ENCODE data around the gene ACACB.

GRCh38 chr12:109113661-109114321 is 2.6 kb upstream of the ACACB start:
- no peak for TF ChIP-seq CTCF (IDR thresholded peaks at IDR 0.05)
- no peak for TF ChIP-seq POLR2A (IDR thresholded peaks at IDR 0.05)

Data from esophagus squamous epithelium (tissue), 4 donors.